HG02870 (cell line): ENCODE measurements around the gene PRKCI.
"Not testable (repeated sequence)": the region's sequence is repeated elsewhere in the genome, so short reads cannot be mapped to it uniquely, and the experiment has no call there.

Experiments
- ATAC-seq: cut with Tn5 transposase; IDR thresholded peaks from one replicate; pipeline ENCODE4 v1.9.1; 2021; ENCODE audit warnings: mild to moderate bottlenecking, moderate library complexity; ENCODE audit not compliant: unreplicated experiment

Gene PRKCI

DNA sequence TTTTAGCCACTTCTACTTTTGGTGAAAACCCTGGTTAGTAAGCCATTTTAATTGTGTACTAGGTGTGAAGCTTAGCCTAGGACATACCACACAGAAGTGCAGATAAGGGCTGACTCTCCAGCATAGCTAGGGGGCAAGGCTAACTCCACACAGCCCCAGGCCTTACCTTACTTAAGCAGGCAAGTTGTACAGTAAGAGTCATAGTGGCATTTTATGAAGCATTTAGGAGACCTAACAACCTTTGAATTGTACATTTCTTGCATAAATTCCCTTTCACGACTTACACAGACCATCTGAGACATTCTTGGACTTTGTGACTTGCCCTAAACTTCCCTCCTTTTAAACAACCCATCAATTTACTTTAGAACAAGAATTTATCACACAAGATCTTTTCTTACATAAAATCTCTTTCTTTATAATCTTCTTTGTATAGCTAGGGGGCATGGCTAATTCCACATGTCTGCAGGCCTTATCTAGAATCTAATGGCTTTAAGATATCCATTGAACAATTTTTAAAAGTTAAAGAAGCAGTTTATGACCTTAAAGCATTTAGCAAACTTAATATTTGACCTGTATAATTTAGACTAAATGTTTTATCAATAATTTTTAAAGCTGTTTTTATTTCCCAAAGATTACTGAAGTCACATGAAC lies 116.6 kb downstream of the PRKCI start:
- no peak for ATAC-seq

DNA sequence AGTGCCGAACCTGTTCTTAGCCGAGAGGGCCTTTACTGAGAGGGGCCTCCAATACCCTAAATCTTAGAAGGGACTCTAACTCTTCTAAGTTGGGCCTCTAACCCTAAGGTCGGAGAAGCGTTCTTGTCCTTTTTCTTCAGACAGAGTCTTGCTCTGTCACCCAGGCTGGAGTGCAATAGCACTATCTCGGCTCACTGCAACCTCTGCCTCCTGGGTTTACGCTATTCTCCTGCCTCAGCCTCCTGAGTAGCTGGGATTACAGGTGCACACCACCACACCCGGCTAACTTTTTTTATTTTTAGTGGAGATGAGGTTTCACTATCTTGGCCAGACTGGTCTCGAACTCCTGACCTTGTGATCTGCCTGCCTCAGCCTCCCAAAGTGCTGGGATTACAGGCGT lies 120.0 kb downstream of the PRKCI start:
- ATAC-seq = not testable (repeated sequence)

DNA sequence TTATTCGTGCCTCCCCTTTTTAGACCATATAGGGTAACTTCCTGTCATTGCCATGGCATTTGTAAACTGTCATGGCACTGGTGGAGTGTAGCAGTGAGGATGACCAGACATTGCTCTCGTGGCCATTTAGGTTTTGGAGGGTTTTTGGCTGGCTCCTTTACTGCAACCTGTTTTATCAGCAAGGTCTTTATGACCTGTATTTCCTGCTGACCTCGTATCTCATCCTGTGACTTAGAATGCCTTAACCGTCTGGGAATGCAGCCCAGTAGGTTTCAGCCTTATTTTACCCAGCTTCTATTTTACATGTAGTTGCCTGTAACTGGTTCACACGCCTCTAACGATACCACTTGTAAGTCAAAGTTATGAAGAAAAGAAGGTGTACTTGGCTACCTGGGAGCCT lies 121.6 kb downstream of the PRKCI start:
- not testable (repeated sequence) for ATAC-seq

DNA sequence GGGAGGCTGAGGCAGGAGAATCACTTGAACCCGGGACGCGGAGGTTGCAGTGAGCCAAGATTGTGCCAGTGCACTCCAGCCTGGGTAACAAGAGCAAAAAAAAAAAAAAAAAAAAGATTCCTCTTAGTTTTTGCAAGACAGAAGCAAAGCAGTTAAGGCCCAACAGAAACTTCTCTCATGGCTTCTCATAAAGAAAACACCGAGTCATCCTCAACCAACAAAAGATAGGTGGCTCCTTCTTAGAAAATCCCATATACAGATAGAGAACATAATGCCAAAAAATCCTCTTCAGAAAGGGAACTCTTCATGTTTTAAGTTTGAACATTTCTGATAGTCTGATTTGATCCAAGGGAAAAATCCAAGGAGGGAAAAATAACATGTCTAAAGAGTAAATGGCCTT lies 122.7 kb downstream of the PRKCI start:
- no peak for ATAC-seq

DNA sequence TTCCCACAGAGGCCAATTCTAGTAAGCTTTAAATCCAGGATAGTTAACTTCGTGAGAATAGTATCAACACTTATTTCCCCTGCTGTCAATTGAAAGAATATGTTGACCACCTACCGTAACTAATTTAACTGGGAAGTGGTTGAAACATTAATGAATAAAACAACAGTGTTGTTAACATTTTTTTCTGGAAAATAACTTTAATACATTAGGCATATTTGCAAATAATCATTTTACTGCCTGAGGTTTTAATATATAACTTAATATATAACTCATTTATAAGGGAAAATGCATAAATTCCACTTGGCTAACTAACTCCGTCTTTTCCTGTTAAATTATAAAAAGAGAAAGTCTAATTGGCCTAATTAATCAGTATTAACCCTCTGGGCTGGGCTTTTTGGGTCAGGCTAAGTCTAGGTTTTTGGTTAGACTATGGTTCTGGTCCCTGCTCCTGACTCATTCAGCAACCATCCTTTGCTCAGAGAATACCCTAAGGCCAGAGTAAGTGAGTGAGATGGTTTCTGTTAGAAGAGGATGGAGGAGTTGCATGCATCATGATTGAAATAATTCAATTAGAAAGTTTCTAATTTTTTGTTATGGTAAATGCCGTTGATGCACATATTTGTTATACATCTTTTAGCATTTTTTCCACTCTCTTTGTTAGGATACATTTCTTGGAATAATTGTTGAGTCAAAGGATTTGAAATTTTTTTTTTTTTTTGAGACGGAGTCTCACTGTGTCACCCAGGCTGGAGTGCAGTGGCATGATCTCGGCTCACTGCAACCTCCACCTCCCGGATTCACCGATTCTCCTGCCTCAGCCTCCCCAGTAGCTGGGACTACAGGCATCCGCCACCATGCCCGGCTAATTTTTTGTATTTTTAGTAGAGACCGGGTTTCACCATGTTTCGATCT lies 124.5 kb downstream of the PRKCI start:
- ATAC-seq = no peak

DNA sequence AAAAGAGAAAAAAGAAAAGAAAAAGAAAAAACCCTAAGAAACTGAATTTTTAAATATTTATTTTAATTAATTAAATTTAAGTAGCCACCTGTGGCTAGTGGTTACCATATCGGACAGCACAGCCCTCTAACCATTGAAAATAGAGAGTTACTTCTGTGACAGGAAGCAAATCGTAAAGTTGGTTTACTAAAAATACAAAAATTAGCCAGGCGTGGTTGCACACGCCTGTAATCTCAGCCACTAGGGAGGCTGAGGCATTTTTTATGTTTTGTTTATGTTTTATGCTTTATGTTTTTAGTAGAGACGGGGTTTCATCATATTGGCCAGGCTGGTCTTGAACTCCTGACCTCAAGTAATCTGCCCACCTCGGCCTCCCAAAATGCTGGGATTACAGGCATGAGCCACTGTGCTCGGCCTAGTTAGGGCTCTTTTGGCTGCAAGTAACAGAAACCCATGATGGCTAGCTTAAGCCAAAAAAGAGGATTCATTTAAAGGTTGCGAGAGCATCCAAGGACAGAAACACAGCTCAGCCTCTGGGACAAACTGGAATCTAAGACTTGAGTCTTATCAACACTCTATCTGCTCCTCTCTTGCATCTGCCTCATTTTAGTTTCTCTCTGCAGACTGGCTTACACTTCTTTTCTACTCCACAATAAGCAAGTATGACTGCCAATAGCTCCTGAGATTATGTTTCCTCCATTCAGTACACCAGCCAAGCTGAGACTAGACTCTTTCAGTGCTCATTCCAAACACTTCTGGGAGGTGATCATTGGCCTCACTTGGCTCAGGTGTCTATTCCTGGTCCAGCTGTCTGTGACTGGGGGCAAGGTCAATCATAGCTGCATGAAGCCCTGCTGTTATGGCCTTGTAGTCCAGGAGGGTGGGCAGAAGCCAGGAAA lies 128.5 kb downstream of the PRKCI start:
- peak; percentile 49 for ATAC-seq

DNA sequence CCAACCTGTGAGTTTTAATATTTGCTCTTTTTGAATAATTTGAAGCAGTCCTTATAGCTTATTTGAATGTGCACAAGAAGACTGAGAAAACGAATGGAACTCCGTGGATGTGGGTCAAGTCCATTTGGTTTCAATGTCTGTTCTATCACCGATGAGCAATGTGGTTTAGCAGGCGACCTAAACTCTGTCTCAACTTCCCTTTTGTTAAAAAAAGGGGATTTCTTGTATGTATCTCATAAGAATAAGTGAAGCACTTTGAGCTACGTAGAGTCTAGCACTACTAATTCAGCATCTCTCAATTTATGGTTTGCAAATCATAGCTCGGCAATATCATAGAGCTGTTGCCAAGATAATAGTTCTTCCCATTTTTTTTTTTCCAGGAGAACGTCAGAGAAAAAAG lies 130.7 kb downstream of the PRKCI start:
- peak; percentile 23 for ATAC-seq

DNA sequence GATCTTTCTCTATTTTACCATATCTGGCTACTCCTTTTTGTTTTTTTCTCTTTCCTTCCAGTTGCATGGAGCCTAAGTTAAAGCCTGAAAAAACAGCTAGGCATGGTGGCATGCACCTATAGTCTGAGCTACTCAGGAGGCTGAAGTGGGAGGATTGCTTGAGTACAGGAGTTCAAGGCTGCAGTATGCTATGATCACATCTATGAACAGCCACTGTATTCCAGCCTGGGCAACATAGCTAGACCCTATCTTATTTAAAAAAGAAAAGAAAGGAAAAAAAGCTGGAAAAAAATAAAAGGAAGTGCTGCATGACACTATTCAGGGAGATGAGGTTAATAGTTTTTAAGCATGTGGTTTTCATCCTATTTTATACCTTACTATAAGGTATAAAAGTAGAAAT lies 131.3 kb downstream of the PRKCI start:
- ATAC-seq = no peak

DNA sequence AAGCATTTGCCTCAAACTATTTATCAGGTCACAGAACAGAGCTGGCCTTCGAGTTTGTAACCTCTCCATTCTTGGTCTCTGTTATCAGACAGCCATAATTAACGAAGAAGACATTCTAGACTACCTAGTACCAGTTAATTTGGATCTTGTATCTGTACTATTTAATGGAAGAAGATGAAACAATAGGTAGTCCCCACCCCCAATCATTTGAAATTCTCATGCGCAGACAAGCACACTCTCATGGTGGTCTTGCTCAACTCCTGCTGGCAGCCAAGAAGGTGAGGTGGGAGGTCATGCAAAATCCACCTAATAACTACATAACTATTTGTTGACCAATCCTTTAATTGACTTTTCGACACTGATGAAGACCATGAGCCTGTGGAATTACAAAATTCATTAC lies 132.5 kb downstream of the PRKCI start:
- no peak for ATAC-seq
